HCT116 (cell line): Measurements from ENCODE around the gene CKB.

Source experiments
- CBX3 ChIP-seq: IDR thresholded peaks from 2 replicates; pipeline ENCODE4 v1.6.1; 2012; ENCODE audit warnings: low read depth
- EGR1 ChIP-seq: IDR thresholded peaks from 2 replicates; pipeline ENCODE4 v1.6.1; 2012; ENCODE audit warnings: low read depth
- FOSL1 ChIP-seq: IDR thresholded peaks from 2 replicates; pipeline ENCODE4 v1.6.1; 2012; ENCODE audit warnings: low read depth
- JUND ChIP-seq: IDR thresholded peaks from 2 replicates; pipeline ENCODE4 v1.6.1; 2012
- POLR2A ChIP-seq: IDR thresholded peaks from 2 replicates; pipeline ENCODE4 v1.7.0; 2011; ENCODE audit warnings: borderline replicate concordance; ENCODE audit not compliant: insufficient read depth, insufficient read length; ENCODE audit errors: extremely low read depth
- POLR2AphosphoS5 ChIP-seq: IDR thresholded peaks from 2 replicates; pipeline ENCODE4 v1.6.1; 2011; ENCODE audit warnings: mild to moderate bottlenecking, low read depth, low read length, moderate library complexity
- RAD21 ChIP-seq: IDR thresholded peaks from 2 replicates; pipeline ENCODE4 v1.6.1; 2012; ENCODE audit warnings: low read depth, mild to moderate bottlenecking
- YY1 ChIP-seq: IDR thresholded peaks from 2 replicates; pipeline ENCODE4 v1.6.1; 2011; ENCODE audit warnings: low read length, low read depth, moderate library complexity, mild to moderate bottlenecking; ENCODE audit not compliant: insufficient replicate concordance; ENCODE audit errors: extremely low read depth
- ZNF274 ChIP-seq: fragments of 200-500 bp; sonication (Bioruptor generic); IDR thresholded peaks from 2 replicates; pipeline ENCODE4 v1.6.1; 2014; ENCODE audit warnings: mild to moderate bottlenecking, low read depth, low read length, inconsistent platforms
- TF ChIP-seq, protein P1 (sequence below): IDR thresholded peaks from 2 replicates; pipeline ENCODE4 v1.6.1; 2012
- TF ChIP-seq, protein P2 (sequence below): IDR thresholded peaks from 2 replicates; pipeline ENCODE4 v1.6.1; 2012; ENCODE audit warnings: low read depth
- TF ChIP-seq, protein P3 (sequence below), 3 experiments: fragments of 200-600 bp in 1 of 3; sonication (generic) in 1 of 3; IDR thresholded peaks in 2 of 3; conservative IDR thresholded peaks in 1 of 3; 2 replicates each; pipeline ENCODE4 v1.5.1; 2012 to 2017; ENCODE audit warnings: low read depth in 2 of 3, low read length in 2 of 3, antibody characterized with exemption in 1 of 3, borderline replicate concordance in 1 of 3, control low read depth in 1 of 3, mild to moderate bottlenecking in 1 of 3, mixed read lengths in 1 of 3, mixed run types in 1 of 3, moderate library complexity in 1 of 3; ENCODE audit not compliant: insufficient read depth in 1 of 3

DNA sequence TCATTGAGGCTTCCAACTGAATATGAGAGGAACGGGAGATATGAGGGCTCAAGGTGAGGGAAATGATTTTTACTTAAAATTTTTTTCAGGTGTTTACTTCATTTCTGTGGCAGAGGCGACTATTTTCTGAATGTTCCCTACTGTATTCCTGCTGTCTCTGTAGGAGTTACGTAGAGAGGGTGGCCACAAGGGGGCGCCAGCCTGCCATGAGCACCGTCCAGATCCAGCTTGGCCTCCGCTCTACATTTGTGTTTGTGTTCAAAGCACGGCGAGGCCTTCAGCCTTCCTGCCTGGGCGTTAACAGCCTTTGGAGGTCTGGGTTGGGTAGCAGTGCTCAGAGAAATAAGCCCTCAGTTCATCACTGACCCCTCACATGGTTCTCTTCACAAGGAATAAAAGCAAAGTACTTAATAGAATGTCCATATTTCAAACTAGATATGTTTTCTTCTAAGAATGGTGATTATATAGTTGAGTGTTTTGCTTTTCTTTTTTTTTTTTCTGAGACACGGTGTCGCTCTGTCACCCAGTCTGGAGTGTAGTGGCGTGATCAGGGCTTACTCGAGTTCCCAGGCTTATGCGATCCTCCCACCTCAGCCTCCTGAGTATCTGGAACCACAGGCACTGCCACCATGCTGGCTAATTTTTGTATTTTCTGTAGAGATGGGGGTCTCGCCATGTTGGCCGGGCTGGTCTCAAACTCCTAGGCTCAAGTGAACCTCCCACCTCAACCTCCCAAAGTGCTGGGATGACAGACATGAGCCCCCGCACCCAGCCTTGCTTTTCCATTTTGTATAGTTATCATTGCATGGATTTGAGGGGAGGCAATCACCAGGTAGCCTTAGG, 22.3 kb downstream of the CKB start:
- TF ChIP-seq, protein P1, sequence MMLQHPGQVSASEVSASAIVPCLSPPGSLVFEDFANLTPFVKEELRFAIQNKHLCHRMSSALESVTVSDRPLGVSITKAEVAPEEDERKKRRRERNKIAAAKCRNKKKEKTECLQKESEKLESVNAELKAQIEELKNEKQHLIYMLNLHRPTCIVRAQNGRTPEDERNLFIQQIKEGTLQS, result no peak
- TF ChIP-seq, protein P2, sequence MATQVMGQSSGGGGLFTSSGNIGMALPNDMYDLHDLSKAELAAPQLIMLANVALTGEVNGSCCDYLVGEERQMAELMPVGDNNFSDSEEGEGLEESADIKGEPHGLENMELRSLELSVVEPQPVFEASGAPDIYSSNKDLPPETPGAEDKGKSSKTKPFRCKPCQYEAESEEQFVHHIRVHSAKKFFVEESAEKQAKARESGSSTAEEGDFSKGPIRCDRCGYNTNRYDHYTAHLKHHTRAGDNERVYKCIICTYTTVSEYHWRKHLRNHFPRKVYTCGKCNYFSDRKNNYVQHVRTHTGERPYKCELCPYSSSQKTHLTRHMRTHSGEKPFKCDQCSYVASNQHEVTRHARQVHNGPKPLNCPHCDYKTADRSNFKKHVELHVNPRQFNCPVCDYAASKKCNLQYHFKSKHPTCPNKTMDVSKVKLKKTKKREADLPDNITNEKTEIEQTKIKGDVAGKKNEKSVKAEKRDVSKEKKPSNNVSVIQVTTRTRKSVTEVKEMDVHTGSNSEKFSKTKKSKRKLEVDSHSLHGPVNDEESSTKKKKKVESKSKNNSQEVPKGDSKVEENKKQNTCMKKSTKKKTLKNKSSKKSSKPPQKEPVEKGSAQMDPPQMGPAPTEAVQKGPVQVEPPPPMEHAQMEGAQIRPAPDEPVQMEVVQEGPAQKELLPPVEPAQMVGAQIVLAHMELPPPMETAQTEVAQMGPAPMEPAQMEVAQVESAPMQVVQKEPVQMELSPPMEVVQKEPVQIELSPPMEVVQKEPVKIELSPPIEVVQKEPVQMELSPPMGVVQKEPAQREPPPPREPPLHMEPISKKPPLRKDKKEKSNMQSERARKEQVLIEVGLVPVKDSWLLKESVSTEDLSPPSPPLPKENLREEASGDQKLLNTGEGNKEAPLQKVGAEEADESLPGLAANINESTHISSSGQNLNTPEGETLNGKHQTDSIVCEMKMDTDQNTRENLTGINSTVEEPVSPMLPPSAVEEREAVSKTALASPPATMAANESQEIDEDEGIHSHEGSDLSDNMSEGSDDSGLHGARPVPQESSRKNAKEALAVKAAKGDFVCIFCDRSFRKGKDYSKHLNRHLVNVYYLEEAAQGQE, result no peak
- TF ChIP-seq JUND (no peak), RAD21 (peak; percentile 61), ZNF274 (no peak), CBX3 (no peak), POLR2A (no peak), POLR2AphosphoS5 (no peak), YY1 (no peak), EGR1 (no peak), FOSL1 (no peak)
- TF ChIP-seq, protein P3, sequence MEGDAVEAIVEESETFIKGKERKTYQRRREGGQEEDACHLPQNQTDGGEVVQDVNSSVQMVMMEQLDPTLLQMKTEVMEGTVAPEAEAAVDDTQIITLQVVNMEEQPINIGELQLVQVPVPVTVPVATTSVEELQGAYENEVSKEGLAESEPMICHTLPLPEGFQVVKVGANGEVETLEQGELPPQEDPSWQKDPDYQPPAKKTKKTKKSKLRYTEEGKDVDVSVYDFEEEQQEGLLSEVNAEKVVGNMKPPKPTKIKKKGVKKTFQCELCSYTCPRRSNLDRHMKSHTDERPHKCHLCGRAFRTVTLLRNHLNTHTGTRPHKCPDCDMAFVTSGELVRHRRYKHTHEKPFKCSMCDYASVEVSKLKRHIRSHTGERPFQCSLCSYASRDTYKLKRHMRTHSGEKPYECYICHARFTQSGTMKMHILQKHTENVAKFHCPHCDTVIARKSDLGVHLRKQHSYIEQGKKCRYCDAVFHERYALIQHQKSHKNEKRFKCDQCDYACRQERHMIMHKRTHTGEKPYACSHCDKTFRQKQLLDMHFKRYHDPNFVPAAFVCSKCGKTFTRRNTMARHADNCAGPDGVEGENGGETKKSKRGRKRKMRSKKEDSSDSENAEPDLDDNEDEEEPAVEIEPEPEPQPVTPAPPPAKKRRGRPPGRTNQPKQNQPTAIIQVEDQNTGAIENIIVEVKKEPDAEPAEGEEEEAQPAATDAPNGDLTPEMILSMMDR (IDR thresholded peaks at IDR 0.05 in 2 of 3, conservative IDR thresholded peaks at IDR 0.05 in 1 of 3; ENCODE audit: borderline replicate concordance in 1 of 3, insufficient read depth in 1 of 3, low read depth in 2 of 3, low read length in 2 of 3), result peak; percentile 50 to 96 (median 95); a peak in 5 of 6 replicates
